Islet of Langerhans (tissue), 1 donor: ENCODE results near the gene TCAIM.
A peak's percentile ranks its signal among the peaks of the same experiment; 100 is the strongest.

Source experiments
- FAIRE-seq: peaks from one replicate; lab custom pipeline; 2011; peaks lifted over from hg19 to GRCh38; lab: Jason Lieb, UNC

TCAIM gene, protein sequence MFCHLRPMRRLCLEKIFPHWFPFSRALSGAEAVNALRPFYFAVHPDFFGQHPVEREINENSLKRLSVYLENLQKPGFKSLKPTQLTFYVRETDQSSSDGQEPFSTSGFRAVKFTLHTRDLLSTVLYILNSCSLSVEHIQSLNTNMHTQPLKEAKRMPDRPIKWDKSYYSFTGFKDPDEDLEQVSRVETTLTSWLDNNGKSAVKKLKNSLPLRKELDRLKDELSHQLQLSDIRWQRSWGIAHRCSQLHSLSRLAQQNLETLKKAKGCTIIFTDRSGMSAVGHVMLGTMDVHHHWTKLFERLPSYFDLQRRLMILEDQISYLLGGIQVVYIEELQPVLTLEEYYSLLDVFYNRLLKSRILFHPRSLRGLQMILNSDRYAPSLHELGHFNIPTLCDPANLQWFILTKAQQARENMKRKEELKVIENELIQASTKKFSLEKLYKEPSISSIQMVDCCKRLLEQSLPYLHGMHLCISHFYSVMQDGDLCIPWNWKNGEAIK

DNA sequence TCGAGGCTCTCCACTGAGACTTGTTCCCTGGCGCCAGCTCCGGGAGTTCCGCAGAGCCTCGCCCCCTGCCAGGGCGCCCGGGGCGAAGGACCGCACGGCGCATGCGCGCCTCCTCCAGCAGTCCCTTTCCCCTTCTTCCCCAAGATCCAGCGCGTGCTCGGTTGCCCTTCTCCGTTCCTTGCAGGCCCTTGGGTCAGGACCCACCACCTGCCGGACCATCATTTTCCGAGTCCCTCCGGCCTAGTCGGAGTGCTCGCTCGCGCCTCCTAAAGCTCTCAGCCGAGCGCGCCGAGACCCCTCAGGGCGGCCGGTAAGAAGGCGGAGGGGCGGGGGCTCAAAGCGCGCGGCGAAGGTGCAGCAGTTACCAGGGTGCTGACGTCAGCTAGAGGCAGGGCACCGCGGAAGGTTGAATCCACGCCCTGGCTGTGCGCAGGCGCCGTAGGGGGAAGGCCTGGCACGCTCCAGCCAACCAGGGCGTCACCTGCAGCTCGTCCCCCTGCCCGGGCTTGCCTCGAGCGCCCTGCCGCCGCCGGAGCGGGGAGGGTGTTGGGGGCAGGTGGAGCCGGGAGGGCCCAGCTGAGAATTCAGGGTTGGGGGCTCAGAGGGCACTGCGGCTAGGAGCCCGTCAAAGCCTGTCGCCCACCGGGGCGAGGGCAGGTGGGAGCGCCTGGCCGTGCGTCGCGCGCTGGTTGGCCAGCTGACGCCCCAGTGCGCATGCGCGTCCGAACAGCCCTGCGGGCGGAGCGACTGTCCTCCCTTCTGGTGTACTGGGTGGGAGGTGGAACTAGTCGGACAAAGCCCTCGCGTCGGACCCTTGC is at the start of gene TCAIM:
TSS of gene TCAIM (plus strand) at position 757 of the 818 bp plus-strand sequence. CDS start 16,017 bp downstream, outside the sequence.
- FAIRE-seq = no peak

DNA sequence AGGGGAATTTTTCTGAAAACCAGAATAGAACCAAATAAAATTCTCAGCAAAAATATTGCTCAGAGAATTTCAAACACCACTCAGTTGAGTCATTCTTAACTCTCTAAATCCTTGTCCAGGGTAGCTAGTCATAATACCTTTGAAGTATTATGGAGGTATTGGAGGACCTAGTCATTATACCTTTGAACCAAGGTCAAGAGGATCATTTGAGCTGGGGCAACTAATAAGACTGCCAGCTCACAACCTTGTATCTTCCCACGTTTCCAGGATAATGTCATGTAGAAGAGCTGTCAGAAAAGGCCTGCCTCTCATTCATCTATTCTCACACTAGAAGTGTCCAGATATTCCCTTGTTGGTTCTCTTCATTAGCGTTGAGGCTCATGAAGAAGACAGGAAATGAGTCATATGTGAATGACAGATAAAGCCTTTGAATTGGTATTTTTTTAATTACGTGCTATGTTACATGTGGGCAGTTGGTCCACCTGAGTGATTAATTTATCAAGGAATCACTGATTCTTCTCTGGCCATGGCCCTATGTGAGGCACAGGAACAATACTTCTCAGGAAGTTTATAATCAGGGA is 48.6 kb upstream of the TCAIM start:
- no peak for FAIRE-seq

DNA sequence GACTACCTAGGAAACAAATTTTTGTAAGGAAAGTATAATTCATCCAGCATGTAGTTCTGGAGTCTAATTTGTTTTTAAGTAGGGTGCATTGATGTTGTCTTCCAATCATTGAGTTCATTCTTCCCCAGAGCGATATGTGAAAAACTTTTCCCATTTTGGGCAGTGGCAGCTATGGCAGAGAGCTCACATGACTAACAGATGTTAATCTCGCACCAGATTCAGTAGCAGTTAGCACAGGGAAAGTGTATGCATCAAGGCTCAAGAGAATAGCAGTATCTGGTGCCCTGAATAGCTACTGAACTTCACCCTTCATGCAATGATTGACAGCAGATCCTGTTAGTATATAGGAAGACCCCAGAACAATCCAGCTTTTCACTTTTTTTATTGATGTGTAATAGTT is 46.3 kb upstream of the TCAIM start:
- no peak for FAIRE-seq

DNA sequence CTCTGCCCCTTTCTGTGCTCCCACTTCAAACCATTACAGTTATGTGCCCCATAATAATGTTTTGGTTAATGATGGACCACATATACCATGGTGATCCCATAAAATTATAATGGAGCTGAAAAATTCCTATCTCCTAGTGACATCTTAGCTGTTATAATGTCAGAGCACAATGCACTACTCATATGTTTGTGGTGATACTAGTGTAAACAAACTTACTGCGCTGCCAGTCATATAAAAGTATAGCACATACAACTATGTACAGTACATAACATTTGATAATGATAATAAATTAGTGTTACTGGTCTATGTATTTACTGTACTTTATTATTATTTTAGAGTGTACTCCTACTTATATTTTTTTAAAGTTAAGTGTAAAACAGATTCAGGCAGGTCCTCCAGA is 45.6 kb upstream of the TCAIM start:
- no peak for FAIRE-seq

DNA sequence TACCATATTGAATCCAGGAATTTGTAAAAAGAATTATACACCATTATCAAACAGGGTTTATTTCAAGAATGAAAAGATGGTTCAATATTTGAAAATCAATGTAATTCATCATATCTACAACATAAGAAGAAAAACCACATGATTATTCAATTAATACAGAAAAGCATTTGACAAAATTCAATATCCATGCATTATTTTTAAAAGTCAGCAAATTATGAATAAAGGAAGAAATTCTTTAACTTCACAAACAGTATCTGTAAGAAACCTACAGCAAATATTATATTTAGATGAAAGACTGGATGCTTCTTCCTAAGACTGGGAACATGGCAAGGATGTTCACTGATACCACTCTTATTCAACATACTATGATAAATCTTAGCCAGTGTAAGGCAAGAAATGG is 41.3 kb upstream of the TCAIM start:
- FAIRE-seq = no peak

DNA sequence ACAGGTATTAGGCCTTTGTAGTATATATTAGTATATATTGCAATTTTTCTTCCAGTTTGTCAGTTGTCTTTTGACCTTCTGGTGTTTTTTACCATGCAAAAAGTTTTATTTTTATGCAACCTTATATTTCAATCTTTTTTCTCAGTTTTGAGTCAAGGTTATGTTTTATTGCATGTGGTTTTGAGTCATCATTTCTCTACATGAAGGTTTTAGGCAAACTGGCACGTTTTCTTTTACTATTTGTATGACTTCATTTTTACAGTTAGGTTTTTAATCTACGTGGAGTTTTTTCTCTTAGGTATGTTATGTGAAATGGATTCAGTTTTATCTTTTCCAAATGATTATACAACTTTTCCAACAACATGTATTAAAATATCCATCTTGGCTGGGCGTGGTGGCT is 36.8 kb upstream of the TCAIM start:
- no peak for FAIRE-seq

DNA sequence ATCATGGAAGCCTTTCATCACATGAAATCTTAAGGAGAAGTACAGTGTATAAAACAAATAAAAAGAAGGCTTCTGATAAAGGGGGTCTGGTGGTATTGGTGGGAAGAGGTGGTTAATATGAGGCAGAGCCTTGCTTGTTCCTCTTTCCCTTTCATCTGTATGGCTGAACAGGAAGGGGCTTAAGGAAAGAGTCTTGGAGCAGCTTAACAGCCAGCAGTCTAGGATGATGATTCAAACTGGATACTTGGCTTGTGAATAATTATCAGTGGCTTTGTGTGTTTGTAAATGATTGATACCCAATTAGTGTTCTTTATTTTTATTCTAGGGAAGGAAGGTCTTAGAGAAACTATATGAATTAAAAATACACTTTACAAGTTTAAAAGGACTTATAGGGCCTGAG is 29.1 kb upstream of the TCAIM start:
- FAIRE-seq = no peak

DNA sequence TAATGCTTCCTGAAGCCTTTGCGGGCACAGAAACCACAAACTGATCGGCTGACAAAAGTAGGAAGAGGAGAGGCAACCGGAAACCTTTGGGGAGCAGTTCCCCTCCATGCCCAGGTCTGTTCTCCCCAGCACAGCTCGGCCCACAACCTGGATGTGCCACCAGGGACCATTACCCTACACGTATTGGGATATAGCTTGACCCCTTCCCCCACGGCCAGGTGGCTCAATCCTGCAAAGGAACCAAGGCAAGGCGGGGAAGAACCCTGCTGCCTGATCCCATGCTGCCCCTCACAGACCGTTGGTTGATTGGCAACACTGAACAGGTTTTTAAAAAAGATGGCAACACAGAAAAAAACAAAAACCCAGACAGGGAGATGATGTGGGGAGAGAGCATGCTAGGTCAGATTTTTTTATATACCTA is 19.7 kb upstream of the TCAIM start:
- no peak for FAIRE-seq

DNA sequence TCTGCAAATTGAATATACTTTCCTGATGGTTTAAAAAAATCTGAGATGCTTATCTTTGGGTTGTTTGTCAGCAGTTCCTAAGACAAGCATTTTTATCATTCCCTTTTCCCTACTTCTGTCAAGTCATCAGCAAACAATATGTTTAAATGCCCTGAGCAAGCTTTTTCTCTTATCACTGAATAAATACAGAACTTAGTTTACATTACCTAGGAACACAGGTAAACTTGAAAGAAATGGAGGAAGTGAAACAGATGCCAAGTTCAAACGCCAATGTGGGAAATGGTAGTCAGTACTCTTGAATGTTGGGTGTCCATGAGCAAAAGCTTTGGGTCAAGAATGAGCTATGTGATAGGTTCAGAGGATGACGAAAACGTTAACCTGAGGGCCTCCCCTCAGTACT is 17.2 kb upstream of the TCAIM start:
- FAIRE-seq = no peak

DNA sequence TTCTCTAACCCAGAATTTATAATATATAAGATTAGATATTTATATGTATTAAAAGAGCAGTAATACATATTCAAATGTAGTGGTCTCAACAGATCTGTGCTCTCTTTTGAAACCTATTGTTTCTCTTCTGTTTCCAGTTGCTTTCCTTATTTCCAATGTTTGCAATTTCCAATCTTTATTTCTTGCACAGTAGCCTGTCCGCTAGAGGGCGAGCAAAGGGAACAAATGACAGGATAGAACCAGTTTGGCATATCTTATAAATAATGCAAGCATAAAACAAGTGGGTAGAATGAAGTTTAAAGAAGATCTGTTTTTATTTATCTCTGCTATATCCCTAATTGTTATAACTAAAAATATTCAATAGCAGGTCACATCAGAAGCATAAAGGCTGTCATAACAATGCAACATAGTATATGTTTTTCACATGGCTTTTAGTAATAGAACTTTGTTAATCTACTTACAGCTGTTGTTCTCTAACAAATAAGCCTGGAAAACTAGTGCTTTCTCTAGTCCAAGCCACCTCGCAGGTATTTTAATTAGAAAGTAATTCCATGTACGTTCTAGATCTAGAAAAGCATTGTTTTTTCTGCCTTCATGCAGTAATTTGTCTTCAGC is 15.1 kb upstream of the TCAIM start:
- peak; percentile 99 for FAIRE-seq

DNA sequence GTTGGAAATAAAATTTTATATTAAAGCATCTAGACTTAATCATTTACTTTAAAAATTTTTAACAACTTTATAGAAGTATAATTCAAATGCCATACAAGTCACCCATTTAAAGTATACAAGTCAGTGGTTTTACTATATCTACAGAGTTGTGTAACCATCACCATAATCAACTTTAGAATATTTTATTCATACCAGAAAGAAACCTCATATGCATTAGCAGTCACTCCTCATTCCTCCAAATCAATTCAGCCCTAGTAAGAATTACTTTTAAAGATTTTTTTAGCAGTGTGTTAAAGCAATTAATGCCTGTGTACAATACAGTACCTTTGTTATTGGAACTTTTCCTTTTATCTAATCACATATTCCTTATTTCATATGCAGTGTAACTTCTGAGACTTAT is 14.0 kb upstream of the TCAIM start:
- FAIRE-seq = no peak

DNA sequence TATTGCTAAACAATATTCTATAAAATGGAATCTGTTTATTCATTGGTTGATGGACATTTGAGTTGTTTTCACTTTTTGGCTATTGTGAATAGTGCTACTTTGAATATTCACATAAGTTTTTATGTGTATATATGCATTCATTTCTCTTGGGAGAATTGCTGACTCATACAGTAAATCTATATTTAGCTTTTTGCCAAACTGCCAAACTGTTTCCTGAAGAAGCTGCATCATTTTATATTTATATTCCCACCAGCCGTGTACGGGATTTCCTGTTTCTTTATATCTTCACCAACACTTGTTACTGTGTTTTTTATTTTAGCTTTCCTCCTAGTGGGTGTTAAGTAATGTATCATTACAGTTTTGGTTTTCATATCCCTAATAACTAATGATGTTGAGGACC is 12.5 kb upstream of the TCAIM start:
- FAIRE-seq = no peak

DNA sequence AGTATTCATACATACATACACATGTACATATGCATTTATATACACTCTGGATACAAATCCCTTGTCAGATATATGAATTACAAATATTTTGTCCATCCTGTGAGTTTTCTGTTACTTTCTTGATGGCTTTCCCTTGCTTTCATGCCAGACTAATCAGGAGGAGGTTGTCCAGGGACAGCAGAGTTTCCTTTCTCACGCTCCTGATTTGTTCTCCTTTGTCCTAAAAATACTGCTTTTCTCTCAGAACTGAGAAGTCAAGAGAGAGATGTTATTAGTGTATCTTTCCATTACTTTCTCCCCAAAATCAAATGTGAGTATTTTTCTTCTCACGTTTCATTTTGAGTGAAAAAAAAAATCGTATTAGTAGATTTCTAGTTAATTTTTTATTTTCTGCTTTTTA is 12.1 kb upstream of the TCAIM start:
- FAIRE-seq = no peak

DNA sequence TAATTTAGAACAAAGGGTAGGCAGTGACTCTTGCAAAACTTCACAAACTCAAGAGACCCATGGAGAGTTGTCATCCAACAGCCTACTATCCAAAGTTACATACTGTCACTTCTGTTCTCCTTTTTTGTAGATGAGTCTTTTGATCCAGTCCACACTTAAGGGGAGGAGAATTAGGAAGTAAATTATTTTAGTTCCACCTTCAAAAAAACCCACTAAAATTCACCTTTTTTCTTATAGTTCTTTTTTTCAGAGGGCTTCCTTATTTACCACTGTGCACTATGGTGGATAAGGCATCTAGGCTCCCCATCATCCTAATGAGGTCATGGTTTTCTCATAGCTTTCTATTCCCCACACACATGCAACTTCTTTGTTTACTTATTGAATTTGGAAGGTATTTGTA is 8.6 kb upstream of the TCAIM start:
- FAIRE-seq = no peak

DNA sequence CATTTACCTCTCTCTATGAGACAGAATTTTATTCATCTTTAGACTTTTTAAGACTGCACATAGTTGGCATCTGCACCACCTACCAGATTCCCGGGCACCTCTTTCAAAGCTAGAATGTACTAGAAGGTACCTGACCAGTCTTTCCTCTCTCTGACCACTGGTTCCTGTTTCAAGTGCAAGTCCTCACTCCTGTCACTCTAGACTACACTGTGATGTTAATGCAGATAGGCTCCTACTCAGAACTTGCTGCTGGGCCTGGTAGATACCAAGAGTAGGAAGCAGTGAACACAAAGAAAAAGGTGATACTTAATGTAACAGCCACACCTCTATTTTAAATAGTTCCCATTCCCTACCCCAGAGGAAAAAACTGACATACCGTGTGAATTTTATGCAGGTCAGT is 8.1 kb upstream of the TCAIM start:
- FAIRE-seq = no peak

DNA sequence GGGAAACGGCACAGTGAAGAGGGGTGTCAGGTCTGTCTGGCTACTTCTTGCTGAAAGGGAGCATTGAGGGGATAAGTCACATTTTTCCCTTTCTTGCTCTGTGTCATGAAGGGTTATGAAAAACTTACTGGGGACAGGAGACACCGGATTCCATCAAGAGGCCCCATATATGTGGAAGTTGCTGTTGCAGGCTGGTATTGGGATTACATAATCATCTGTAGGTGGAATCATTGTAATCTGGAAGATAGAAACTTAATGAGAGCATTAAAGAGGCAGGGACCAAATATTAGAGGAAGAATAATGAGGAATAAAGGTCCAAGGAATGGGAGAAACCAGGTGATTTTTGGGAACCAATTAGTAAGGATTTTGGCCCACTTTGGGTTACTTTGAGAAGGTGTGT is 4.2 kb upstream of the TCAIM start:
- FAIRE-seq = no peak

DNA sequence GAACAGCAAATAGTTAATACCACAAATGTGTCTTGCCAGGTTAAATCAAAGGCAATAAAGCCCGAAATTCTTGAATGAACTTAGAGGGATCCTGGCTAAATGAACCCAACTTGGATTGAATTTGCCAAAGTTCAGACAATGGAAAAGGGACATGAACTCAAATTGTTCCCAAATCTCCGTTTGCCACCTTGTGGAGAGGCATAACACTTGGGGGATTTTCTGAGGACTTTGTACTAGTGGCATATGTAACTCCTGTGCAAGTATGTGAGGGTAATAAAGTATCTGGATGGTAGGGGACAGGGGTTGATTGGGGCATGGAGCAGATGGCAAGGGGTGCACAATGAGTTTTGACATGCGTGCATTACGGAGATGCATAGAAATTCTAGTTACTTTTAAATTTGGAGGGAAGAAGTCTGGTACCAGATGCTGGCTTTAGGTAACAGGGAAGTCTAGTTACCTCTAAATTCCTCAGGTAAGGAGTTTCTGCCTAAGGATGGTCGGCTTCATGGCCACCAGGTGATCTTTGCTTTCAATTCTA is 1.2 kb upstream of the TCAIM start:
- FAIRE-seq = no peak

DNA sequence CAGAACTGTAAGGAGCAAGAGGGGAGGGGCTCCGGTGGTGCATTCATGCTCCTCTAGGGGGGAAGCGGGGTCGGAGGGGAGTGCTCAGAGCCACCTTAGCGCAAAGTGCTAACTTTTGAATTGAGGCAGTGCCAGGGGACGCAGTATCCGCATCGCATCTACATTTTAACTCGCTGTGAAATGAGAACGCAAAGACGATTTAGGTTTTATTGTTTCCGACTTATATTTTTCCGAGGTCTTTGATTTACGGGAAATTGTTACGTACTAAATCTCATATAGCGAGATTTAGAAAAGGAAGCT is 212 bp downstream of the TCAIM start:
- FAIRE-seq = no peak

DNA sequence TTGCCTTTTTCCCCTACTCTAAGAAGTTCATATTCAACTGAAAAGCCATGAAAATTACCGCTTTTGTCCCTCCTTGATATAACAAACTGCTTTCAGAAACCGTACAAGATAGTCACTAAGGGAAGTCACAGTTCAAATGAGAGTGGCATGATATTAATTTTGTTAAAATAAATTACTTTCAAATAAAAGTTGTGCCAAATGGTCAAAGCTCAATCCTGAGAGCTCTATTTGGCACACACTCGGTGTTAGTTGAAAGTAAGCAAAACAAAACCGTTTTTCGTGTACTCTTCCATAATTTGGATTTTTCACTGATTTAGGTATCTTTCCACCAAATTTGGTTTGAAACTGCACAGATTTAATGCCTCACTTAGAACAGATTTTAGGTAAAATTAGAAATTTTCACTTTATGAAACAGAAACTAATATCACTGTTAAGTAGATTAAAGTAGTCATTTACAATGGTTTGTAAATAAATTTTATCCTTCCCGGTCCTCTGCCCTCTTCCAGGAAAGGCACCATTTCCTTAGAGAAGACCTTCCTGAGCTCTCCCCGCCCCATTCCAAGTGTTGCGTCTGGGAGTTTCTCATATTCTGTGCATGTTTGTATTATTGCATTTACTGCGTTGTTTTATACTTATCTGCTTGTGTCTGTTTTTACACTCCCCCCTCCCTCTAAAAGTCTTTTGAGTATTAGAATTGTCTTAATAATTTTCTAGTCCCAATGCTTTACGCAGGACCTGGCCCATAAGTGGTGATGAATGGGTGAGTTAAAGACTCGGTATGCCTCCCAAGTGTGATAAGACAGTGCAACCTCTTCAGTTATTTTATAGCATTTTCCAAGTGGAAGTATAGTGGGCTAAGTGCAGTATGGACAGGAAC is 853 bp downstream of the TCAIM start:
- FAIRE-seq = peak; percentile 9

DNA sequence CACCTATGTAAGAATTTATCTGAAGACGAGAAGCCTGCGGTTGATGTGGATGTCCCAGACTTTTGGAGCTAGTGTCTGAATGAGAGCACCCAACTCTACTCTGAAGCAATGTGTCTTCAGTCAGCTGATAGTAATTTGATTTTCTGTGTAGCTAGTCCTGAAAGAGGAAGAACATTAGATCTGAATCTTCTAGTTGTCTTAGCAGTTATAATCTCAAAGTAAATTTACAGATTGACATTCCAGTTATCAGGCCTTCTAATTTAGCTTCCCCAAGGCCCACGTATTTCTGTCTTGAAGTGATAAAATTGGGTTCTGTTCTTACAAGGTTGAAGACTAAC is 1.5 kb downstream of the TCAIM start:
- FAIRE-seq = no peak

DNA sequence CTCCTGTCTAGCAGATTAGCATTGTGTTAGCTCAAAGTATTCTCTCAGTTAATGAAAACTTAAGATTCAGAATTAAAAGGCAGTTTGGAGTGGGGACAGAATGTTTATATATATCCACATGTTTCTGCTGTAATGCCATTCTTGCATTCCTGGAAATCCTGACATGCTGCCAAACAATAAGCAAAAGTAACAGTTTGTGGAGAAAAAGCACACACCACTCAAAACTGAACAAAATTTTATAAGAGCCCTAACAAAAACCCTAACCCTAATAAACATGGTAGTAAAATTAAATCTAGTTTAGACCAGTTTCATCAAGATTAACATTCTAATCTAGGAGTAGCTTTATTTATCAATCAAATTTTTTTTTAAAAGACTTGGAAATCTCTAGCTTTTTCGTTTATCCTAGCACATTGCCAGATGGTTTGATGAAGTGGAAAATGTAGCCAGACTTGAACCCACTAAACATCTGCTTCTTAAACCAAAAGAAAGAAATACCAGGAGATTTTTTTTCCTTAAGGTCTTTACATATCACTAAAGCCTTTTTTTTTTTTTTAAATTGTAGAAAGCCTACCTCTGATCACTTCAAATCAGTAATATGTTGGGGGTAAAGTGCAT is 3.7 kb downstream of the TCAIM start:
- no peak for FAIRE-seq
